Activated naive CD8-positive, alpha-beta T cell treated with anti-CD3 and anti-CD28 coated beads, Interleukin-2, amount 10 ng/mL, durations not matched to agents 7 days and 5 days (primary cell): ENCODE measurements around the gene KLRF1. TPM values are rescaled to one million over a fixed set of nuclear protein-coding genes. Genes with fewer than 3 reads are reported as not detected.

Source experiments
- ATAC-seq: fragments of 150-1000 bp; cut with Tn5 transposase; one replicate; pipeline ENCODE4 v1.10.0; 2021; ENCODE audit warnings: low read depth, moderate library complexity
- POLR2A ChIA-PET: fragments of 350-600 bp; sonication (Branson Sonifier 250); formaldehyde crosslinking; loops from one replicate; lab custom pipeline; 2021; ENCODE audit warnings: antibody characterized with exemption; lab: Charles Lee
- DNase-seq: peaks from one replicate; pipeline ENCODE4 v3.0.0; 2021
- H3K27ac Mint-ChIP-seq: one replicate; pipeline ENCODE4 v1.8.0; 2022; ENCODE audit warnings: mild to moderate bottlenecking, mixed read lengths
- H3K27me3 Mint-ChIP-seq: one replicate; pipeline ENCODE4 v1.8.0; 2022; ENCODE audit warnings: mild to moderate bottlenecking, moderate library complexity, mixed read lengths
- H3K36me3 Mint-ChIP-seq: one replicate; pipeline ENCODE4 v1.8.0; 2021; ENCODE audit warnings: mild to moderate bottlenecking, mixed read lengths
- H3K4me1 Mint-ChIP-seq: one replicate; pipeline ENCODE4 v1.8.0; 2021; ENCODE audit warnings: mixed read lengths
- H3K4me3 Mint-ChIP-seq: one replicate; pipeline ENCODE4 v1.8.0; 2022; ENCODE audit warnings: mild to moderate bottlenecking, moderate library complexity, mixed read lengths
- H3K9me3 Mint-ChIP-seq: one replicate; pipeline ENCODE4 v1.8.0; 2021; ENCODE audit warnings: mixed read lengths
- total RNA-seq, 2 experiments: library from RNA; stranded (reverse); gene quantifications; one replicate each; pipeline ENCODE4 v1.2.3, GENCODE V29; 2021

The KLRF1 gene
- total RNA-seq, 2 experiments from 2014 or later, result 0.80 to 0.96 TPM

DNA sequence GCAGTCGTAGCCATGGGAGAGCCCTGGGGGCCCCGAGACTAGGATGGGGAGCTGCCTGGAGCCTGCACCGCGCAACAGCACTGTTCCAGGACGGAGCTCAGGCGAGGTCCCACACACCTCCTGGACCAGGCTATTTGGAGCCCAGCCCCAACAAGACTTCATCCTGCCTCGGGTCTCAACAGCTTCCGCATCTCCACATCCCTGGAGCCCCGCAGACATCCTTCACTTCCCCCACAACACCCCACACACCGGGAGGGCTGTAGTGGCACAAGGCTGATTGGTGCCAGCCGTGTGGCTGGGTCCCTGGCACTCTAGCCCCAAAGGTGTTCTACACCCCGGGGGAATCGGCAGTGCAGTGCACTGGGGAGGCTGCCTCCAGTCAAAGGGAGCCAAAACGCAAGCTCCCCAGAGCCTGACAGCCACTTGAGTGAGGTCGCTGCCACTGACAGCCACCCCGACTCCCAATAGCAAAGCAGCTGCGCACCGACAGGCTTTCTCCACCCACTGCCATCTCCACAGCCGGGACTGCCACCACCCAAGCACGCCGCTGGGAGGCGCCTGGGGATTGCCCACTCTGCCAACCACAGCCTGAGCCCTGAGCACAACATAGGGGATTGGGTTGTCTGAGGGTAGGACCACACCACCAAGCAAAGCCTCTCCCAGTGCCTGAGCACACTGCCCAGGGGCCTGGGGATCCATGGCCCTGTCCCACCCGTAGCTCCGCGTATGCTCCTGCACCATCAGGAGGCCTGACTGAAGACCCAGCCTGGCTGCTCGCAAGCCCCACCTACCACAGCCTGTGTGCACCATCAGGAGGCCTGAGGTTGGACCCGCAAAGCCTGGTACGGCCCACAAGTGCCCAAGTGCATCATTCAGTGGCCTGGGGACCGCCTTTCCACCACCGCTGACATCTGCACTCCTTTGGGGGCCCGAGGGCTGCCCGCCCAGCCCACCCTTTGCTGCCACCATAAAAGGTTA lies 13.2 kb upstream of the KLRF1 start:
- peaks cover 24% of the 10 kb centered on the region for H3K4me1 Mint-ChIP-seq
- POLR2A ChIA-PET, result interaction anchor here (0.6 to 2.1 kb wide), 24 partner anchors 10 to 326 kb away, joined by 3 to 29 read pairs (median 5); partner anchors contain the start of genes CD69, CLEC2B and CLEC7A
- H3K9me3 Mint-ChIP-seq, result no peaks in the 10 kb centered on the region
- ATAC-seq, result peak; percentile 98
- peak; percentile 97 for DNase-seq
- no peaks in the 10 kb centered on the region for H3K36me3 Mint-ChIP-seq
- peak overlapping the region; percentile 92 for H3K27ac Mint-ChIP-seq
- H3K4me3 Mint-ChIP-seq, result peak overlapping the region; percentile 87
- peaks cover 7% of the 10 kb centered on the region for H3K27me3 Mint-ChIP-seq

DNA sequence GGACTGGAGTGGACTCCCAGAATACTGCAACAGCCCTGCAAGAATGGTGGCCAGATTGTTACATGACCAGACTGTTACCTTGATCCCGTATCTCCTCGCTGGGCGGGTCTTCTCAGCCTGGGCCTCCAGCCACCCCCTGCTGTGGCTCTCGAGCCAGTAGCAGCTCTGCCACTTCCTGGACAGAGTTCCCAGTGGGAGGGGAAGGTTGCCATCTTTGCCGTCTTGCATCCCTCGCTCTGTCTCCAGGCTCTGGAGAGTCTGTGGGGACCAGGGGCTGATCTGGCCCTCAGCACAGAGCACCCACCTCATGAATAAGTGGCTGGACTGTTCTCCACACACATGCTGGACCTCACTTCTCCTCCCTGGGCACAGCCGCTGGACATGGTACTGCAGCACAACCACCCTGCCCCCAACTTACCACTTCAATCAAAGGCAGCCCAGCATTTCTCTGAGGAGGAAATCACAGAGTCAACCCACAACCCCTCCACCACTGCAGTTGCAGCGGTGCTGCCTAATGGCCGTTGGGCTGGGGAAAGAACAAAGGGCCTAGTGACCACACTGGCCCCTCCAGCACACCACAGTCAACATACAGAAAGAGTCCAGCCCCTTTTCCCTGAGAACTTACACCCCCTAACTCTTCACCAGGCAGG lies 6.9 kb upstream of the KLRF1 start:
- Mint-ChIP-seq H3K36me3 (peaks cover 7% of the 10 kb centered on the region), H3K4me3 (no peak overlapping the region), H3K9me3 (peaks cover 4% of the 10 kb centered on the region), H3K27me3 (peaks cover 3% of the 10 kb centered on the region), H3K4me1 (peaks cover 11% of the 10 kb centered on the region), H3K27ac (no peak overlapping the region)
- ATAC-seq (no peak), DNase-seq (no peak)
- POLR2A ChIA-PET, result no interaction called here

DNA sequence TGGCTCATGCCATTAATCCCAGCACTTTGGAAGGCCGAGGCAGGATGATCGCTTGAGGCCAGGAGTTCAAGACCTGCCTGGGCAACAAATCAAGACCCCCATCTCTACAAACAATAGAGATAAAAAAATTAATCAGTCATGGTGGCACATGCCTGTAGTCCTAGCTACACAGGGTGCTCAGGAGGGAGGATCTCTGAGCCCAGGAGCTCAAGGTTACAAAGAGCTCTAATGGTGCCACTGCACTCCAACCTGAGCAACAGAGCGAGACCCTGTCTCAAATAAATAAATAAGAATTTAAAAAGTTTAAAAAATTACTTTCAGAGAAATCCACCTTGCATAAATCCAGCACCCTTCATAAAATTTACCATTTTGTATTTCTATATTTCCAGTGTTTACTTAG lies 2.2 kb downstream of the KLRF1 start:
- Mint-ChIP-seq H3K9me3 (peaks cover 4% of the 10 kb centered on the region), H3K4me3 (no peak overlapping the region), H3K4me1 (peaks cover 3% of the 10 kb centered on the region), H3K27ac (no peak overlapping the region), H3K27me3 (peaks cover 5% of the 10 kb centered on the region), H3K36me3 (peaks cover 5% of the 10 kb centered on the region)
- POLR2A ChIA-PET, result no interaction called here
- ATAC-seq (no peak), DNase-seq (no peak)

DNA sequence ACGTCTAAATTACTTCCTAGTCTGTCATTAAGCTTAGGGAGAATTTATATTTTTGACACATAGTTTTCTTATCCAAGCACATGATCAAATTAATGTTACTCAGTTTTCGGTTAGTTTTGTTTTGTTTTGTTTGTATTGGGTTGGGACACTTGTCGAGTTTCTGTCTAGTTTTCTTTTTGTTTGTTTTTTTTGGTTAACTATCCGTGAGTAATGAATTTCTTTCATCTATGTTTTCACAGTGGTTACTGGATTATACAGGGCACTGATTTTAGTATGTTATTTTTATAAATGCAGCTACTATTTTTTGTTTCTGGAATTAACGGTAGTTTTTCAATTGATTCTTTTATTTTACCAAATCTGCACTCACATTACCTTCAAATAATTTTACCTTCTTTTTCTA lies 2.7 kb downstream of the KLRF1 start:
- Mint-ChIP-seq H3K4me3 (no peak overlapping the region), H3K9me3 (peaks cover 2% of the 10 kb centered on the region), H3K27me3 (peaks cover 5% of the 10 kb centered on the region), H3K36me3 (peaks cover 5% of the 10 kb centered on the region), H3K4me1 (peaks cover 3% of the 10 kb centered on the region), H3K27ac (no peak overlapping the region)
- POLR2A ChIA-PET, result no interaction called here
- DNase-seq (no peak), ATAC-seq (no peak)

DNA sequence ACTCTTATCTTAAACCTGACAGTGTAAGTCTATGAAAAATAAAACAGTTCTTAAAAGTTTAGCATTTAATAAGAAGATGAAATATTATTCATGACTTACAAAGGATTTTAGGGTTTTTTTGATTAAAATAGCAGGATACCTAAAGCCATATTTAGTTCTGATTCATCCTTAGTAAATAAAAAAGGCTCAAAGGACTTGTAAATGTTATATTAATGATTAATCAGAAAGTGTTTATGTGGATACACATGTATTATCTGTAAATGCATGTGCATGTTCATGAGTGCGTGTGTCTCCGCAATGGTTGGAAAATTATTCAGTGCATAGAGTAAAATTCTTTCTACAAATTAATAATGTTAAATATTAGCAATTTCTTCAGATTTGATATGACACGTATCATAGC lies 4.4 kb downstream of the KLRF1 start:
- POLR2A ChIA-PET, result no interaction called here
- no peak overlapping the region for H3K27ac Mint-ChIP-seq
- H3K4me1 Mint-ChIP-seq, result peaks cover 2% of the 10 kb centered on the region
- H3K4me3 Mint-ChIP-seq, result no peak overlapping the region
- no peak for ATAC-seq
- H3K36me3 Mint-ChIP-seq, result no peaks in the 10 kb centered on the region
- H3K9me3 Mint-ChIP-seq, result no peaks in the 10 kb centered on the region
- H3K27me3 Mint-ChIP-seq, result peaks cover 2% of the 10 kb centered on the region
- no peak for DNase-seq

DNA sequence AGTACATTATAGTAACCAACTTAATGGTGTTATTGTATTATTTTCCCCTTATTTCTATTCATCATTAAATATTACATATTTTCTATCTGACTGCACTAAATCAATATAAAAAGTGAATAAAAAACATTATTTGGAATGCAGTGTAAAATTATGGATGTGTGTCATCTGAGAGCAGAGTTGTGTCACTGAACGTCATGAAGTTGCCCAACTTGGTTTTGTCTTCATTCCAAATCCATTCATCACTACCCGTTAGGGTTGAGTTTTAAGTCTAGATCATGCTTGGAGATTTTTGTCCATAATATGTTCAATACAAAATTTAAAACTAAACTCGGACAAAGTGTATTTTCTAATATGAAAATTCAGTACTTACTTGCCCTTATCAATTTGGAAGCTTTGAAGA lies 16.1 kb downstream of the KLRF1 start:
- ATAC-seq (no peak), DNase-seq (no peak)
- Mint-ChIP-seq H3K9me3 (peaks cover 13% of the 10 kb centered on the region), H3K36me3 (peaks cover 11% of the 10 kb centered on the region), H3K27ac (no peak overlapping the region), H3K4me3 (no peak overlapping the region), H3K4me1 (no peaks in the 10 kb centered on the region), H3K27me3 (peaks cover 3% of the 10 kb centered on the region)
- POLR2A ChIA-PET, result no interaction called here

DNA sequence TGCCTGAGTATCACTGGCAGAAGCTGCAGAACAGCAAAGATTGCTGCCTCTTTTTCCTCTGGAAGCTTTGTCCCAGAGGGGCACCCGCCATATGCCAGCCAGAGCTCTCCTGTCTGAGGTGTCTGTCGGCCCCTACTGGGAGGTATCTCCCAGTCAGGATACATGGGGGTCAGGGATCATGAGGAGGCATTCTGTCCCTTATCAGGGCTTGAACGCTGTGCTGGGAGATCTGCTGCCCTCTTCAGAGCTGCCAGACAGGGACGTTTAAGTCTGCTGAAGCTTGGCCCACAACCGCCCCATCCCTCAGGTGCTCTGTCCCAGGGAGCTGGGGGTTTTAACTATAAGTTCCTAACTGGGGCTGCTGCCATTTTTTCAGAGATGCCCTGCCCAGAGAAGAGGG lies 21.6 kb downstream of the KLRF1 start:
- Mint-ChIP-seq H3K27ac (no peak overlapping the region), H3K4me1 (peaks cover 13% of the 10 kb centered on the region), H3K4me3 (no peak overlapping the region), H3K27me3 (peaks cover 3% of the 10 kb centered on the region), H3K9me3 (peaks cover 15% of the 10 kb centered on the region), H3K36me3 (peaks cover 51% of the 10 kb centered on the region)
- DNase-seq, result no peak
- no peak for ATAC-seq
- POLR2A ChIA-PET, result no interaction called here

DNA sequence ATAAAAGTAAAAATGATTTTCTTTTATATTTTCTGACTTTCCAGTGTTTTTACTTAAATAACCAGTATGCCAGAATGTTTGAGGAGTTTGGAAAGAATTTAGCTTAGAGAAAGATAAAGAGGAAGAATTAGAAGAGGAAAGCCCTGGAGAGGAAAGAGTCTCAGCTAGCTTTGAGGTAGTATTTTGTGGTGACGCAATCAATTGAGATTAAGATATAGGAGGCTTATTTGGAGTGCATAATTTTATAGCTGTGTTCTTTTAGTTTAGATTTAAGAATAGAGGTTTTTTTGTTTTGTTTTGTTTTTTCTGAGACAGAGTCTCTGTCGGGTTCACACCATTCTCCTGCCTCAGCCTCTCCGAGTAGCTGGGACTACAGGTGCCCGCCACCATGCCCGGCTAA lies 23.8 kb downstream of the KLRF1 start:
- peaks cover 11% of the 10 kb centered on the region for H3K9me3 Mint-ChIP-seq
- DNase-seq (no peak), ATAC-seq (no peak)
- peaks cover 3% of the 10 kb centered on the region for H3K27me3 Mint-ChIP-seq
- no peak overlapping the region for H3K4me3 Mint-ChIP-seq
- no peak overlapping the region for H3K27ac Mint-ChIP-seq
- peaks cover 15% of the 10 kb centered on the region for H3K4me1 Mint-ChIP-seq
- H3K36me3 Mint-ChIP-seq, result peaks cover 70% of the 10 kb centered on the region
- POLR2A ChIA-PET, result no interaction called here

DNA sequence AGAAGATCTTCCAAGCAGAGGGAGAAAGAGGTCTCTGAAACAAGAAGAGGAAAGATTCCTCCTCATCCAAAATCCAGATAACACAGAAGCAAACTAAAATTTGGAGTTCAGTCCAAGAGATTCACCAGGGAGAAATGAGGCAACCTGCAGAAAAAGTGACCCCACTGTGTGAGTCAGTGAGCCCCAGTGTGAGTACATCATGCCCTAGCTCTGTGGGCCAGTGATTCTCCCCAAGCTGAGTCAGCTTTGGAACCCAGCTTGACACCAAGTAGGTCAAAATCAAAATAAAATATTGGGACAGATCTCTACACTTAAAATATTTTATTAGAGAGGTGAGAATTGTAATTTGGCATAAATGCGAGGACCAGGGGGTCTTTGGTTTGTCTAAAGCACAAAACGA lies 24.6 kb downstream of the KLRF1 start:
- H3K4me3 Mint-ChIP-seq, result no peak overlapping the region
- DNase-seq (no peak), ATAC-seq (no peak)
- no peak overlapping the region for H3K27ac Mint-ChIP-seq
- H3K4me1 Mint-ChIP-seq, result peaks cover 20% of the 10 kb centered on the region
- peaks cover 6% of the 10 kb centered on the region for H3K9me3 Mint-ChIP-seq
- H3K36me3 Mint-ChIP-seq, result peaks cover 72% of the 10 kb centered on the region
- POLR2A ChIA-PET, result interaction anchor here (1.1 kb wide), 1 partner anchor 149 kb away, joined by 3 read pairs; no protein-coding TSS in a partner anchor
- H3K27me3 Mint-ChIP-seq, result no peaks in the 10 kb centered on the region

DNA sequence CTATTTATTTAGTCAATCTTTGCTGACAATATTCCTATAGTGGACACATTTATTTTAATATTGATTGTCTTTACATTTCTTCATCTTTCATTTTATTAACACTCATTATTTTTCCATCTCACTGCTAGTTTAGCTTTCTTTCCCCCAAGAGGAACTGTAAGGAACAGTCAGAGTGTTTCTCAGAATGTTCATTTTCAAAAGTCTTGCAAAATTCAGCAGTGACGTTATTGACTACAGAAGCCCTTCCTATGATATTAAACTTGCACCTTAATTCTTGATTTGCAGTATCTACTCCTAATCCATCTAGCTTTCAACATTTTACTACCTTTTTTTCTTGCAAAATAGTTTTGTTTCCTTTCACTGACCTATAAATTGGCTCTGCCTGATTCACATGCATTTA lies 28.9 kb downstream of the KLRF1 start:
- DNase-seq (no peak), ATAC-seq (no peak)
- Mint-ChIP-seq H3K27ac (no peak overlapping the region), H3K4me3 (no peak overlapping the region), H3K36me3 (peaks cover 81% of the 10 kb centered on the region), H3K27me3 (no peaks in the 10 kb centered on the region), H3K4me1 (peaks cover 36% of the 10 kb centered on the region), H3K9me3 (no peaks in the 10 kb centered on the region)
- POLR2A ChIA-PET, result no interaction called here

DNA sequence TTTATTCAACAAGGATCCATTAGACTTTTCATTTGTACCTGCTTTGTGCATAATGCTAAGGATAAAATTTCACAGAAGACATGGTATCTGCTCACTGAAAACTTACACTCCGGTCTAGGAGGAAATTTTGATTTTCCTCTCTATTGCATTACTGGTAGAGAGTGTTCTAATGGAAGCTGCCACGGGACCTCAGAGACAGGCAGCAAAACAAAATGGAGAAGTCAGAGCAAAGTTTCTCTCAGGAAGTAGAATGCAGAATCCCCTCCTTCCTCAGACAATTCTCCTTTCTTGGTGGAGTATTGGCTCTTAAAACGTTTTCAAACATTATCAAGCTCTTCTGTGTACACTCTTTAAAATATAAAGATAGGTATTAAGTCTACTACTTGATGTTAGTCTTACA lies 29.6 kb downstream of the KLRF1 start:
- H3K36me3 Mint-ChIP-seq, result peaks cover 77% of the 10 kb centered on the region
- no peak overlapping the region for H3K4me3 Mint-ChIP-seq
- no peaks in the 10 kb centered on the region for H3K9me3 Mint-ChIP-seq
- H3K27ac Mint-ChIP-seq, result no peak overlapping the region
- no peak for ATAC-seq
- DNase-seq, result no peak
- no peaks in the 10 kb centered on the region for H3K27me3 Mint-ChIP-seq
- POLR2A ChIA-PET, result no interaction called here
- H3K4me1 Mint-ChIP-seq, result peaks cover 37% of the 10 kb centered on the region

DNA sequence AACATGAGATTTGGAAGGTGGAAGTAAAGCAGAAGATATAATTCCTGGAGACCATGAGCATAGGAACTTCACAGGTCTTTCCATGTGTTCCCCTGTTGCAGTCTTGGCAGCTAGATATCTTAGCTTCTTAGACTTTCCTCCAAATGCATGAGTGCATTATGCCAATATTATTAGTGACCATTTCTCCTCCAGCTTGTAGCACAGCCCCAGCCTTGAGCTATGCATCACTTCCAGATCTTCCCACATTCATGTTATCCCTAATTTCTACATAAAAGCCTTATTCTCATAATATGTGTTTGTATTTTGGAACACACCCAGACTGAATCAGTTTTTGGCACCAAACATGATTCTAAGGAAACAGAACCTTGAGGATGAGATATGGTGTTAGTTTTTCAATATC lies 30.9 kb downstream of the KLRF1 start:
- ATAC-seq (no peak), DNase-seq (no peak)
- H3K27ac Mint-ChIP-seq, result no peak overlapping the region
- POLR2A ChIA-PET, result interaction anchor here (0.9 kb wide), 1 partner anchor 33 kb away, joined by 9 read pairs; no protein-coding TSS in a partner anchor
- H3K4me1 Mint-ChIP-seq, result peaks cover 40% of the 10 kb centered on the region
- peaks cover 75% of the 10 kb centered on the region for H3K36me3 Mint-ChIP-seq
- H3K4me3 Mint-ChIP-seq, result no peak overlapping the region
- no peaks in the 10 kb centered on the region for H3K27me3 Mint-ChIP-seq
- H3K9me3 Mint-ChIP-seq, result peaks cover 7% of the 10 kb centered on the region

DNA sequence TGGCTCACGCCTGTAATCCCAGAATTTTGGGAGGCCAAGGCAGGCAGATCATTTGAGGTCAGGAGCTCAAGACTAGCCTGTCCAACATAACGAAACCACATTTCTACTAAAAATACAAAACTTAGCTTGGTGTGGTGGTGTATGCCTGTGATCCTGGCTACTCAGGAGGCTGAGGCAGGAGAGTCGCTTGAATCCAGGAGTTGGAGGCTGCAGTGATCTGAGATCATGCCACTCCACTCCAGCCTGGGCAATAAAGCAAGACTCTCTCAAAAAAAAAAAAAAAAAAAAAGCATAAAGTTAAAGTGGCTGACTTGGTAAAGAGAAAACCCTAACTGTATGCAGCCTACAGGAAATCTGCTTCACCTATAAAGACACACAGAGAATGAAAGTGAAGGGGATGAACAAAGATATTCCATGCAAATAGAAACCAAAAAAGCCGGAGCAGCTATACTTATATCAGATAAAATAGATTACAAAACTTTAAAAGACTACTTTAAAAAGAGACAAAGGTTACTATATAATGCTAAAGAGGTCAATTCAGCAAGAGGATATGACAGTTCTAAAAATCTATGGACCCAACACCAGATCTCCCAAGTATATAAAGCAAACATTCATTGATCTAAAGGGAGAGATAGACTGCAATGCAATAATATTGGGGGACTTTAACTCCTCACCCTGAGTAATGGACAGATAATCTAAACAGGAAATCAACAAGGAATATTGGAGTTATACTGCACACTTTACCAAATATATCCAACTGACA lies 37.8 kb downstream of the KLRF1 start:
- DNase-seq, result peak; percentile 29

More for the DNA sequence above, 37.8 kb downstream of the KLRF1 start:
- H3K27me3 Mint-ChIP-seq, result no peaks in the 10 kb centered on the region
- H3K4me1 Mint-ChIP-seq, result peaks cover 33% of the 10 kb centered on the region
- peaks cover 18% of the 10 kb centered on the region for H3K9me3 Mint-ChIP-seq
- POLR2A ChIA-PET, result interaction anchor here (0.7 to 7.2 kb wide), 13 partner anchors 42 to 689 kb away, joined by 3 to 209 read pairs (median 6); partner anchors contain the start of gene CD69
- peaks cover 49% of the 10 kb centered on the region for H3K36me3 Mint-ChIP-seq
- peak overlapping the region; percentile 88 for H3K4me3 Mint-ChIP-seq
- peak; percentile 50 for ATAC-seq
- H3K27ac Mint-ChIP-seq, result peak overlapping the region; percentile 91
